Liver (tissue), 9 donors: ENCODE data around the gene ACP1. TPM values are rescaled to one million over a fixed set of nuclear protein-coding genes. Genes with fewer than 3 reads are reported as not detected.

ENCODE experiments used
- DNase-seq: peaks from one replicate; pipeline ENCODE4 v3.0.0-alpha.2; 2017; ENCODE audit warnings: low spot score
- H3K27ac ChIP-seq, 2 donors: one replicate each; pipeline ENCODE4 v1.7.0; 2013; ENCODE audit warnings: inconsistent platforms in 2 of 2, low read length in 2 of 2, control low read depth in 1 of 2, low read depth in 1 of 2, mild to moderate bottlenecking in 1 of 2
- H3K27me3 ChIP-seq, 4 donors: one replicate each; pipeline versions ENCODE4 v1.6.1 to v1.7.0; 2013; ENCODE audit warnings: low read length in 3 of 4, inconsistent platforms in 1 of 4, mild to moderate bottlenecking in 1 of 4, moderate library complexity in 1 of 4; ENCODE audit not compliant: control insufficient read depth in 4 of 4, insufficient read depth in 4 of 4
- H3K36me3 ChIP-seq, 4 donors: one replicate each; pipeline versions ENCODE4 v1.6.1 to v1.7.0; 2013; ENCODE audit warnings: low read length in 3 of 4, mild to moderate bottlenecking in 3 of 4, low read depth in 1 of 4, moderate library complexity in 1 of 4; ENCODE audit not compliant: control insufficient read depth in 4 of 4, insufficient read depth in 3 of 4
- H3K4me1 ChIP-seq, 4 donors: one replicate each; pipeline versions ENCODE4 v1.6.1 to v1.7.0; 2013; ENCODE audit warnings: low read length in 3 of 4, mild to moderate bottlenecking in 3 of 4, moderate library complexity in 1 of 4; ENCODE audit not compliant: control insufficient read depth in 4 of 4, insufficient read depth in 4 of 4
- H3K4me3 ChIP-seq, 3 donors: one replicate each; pipeline versions ENCODE4 v1.6.1 to v1.7.0; 2013; ENCODE audit warnings: low read length in 3 of 3, control low read depth in 1 of 3, low read depth in 1 of 3, mild to moderate bottlenecking in 1 of 3
- H3K9ac ChIP-seq, 2 donors: one replicate each; pipeline ENCODE4 v1.7.0; 2013; ENCODE audit warnings: low read length in 2 of 2, mild to moderate bottlenecking in 2 of 2, moderate library complexity in 2 of 2, control low read depth in 1 of 2, low read depth in 1 of 2
- H3K9me3 ChIP-seq, 4 donors: one replicate each; pipeline versions ENCODE4 v1.6.1 to v1.7.0; 2013; ENCODE audit warnings: low read length in 3 of 4; ENCODE audit not compliant: control insufficient read depth in 4 of 4
- CTCF ChIP-seq: fragments of 150-350 bp; IDR thresholded peaks from 2 replicates; pipeline ENCODE4 v1.5.1; 2017; ENCODE audit warnings: improper control_type of control experiment, low read depth, low read length; ENCODE audit not compliant: missing input control
- EGR1 ChIP-seq, 2 donors: IDR thresholded peaks; 2 replicates each; pipeline ENCODE4 v1.6.1; 2016 to 2018; ENCODE audit warnings: antibody characterized with exemption in 2 of 2, low read depth in 2 of 2
- FOXA1 ChIP-seq: IDR thresholded peaks from 2 replicates; pipeline ENCODE4 v1.6.1; 2016; ENCODE audit warnings: antibody characterized with exemption
- FOXA2 ChIP-seq: IDR thresholded peaks from 2 replicates; pipeline ENCODE4 v1.6.1; 2016; ENCODE audit warnings: antibody characterized with exemption
- GABPA ChIP-seq, 2 donors: IDR thresholded peaks in 1 of 2; conservative IDR thresholded peaks in 1 of 2; 2 replicates each; pipeline ENCODE4 v1.6.1; 2016; ENCODE audit warnings: antibody characterized with exemption in 2 of 2, mild to moderate bottlenecking in 1 of 2, moderate library complexity in 1 of 2
- HNF4A ChIP-seq, 2 donors: conservative IDR thresholded peaks; 2 replicates each; pipeline ENCODE4 v1.6.1; 2016; ENCODE audit warnings: antibody characterized with exemption in 2 of 2, mild to moderate bottlenecking in 2 of 2
- HNF4G ChIP-seq: IDR thresholded peaks from 2 replicates; pipeline ENCODE4 v1.6.1; 2016; ENCODE audit warnings: antibody characterized with exemption
- JUND ChIP-seq, 2 donors: IDR thresholded peaks; 2 replicates each; pipeline ENCODE4 v1.6.1; 2016; ENCODE audit warnings: antibody characterized with exemption in 2 of 2
- NR2F2 ChIP-seq: IDR thresholded peaks from 2 replicates; pipeline ENCODE4 v1.6.1; 2016; ENCODE audit warnings: antibody characterized with exemption
- RAD21 ChIP-seq, 2 donors: IDR thresholded peaks; 2 replicates each; pipeline ENCODE4 v1.6.1; 2016; ENCODE audit warnings: antibody characterized with exemption in 2 of 2, mild to moderate bottlenecking in 2 of 2
- RXRA ChIP-seq, 2 donors: IDR thresholded peaks; 2 replicates each; pipeline ENCODE4 v1.6.1; 2017 to 2018; ENCODE audit warnings: antibody characterized with exemption in 2 of 2, mild to moderate bottlenecking in 1 of 2
- SP1 ChIP-seq: IDR thresholded peaks from 2 replicates; pipeline ENCODE4 v1.6.1; 2018; ENCODE audit warnings: antibody characterized with exemption, mild to moderate bottlenecking
- TAF1 ChIP-seq: conservative IDR thresholded peaks from 2 replicates; pipeline ENCODE4 v1.6.1; 2016; ENCODE audit warnings: antibody characterized with exemption, mild to moderate bottlenecking
- YY1 ChIP-seq: IDR thresholded peaks from 2 replicates; pipeline ENCODE4 v1.6.1; 2016; ENCODE audit warnings: antibody characterized with exemption, mild to moderate bottlenecking
- ZBTB33 ChIP-seq: IDR thresholded peaks from 2 replicates; pipeline ENCODE4 v1.6.1; 2016; ENCODE audit warnings: antibody characterized with exemption
- WGBS: extraction: QIAGEN DNeasy Blood & Tissue Kit; methylation state at CpG from one replicate; pipeline ENCODE4 v1.1.7; 2013; 5-methylcytosine and 5-hydroxymethylcytosine counted together
- polyA plus RNA-seq, 2 donors: library from polyadenylated mRNA; stranded (reverse) in 1 of 2; unstranded in 1 of 2; fragments of 200-250 nt in 1 of 2; fragments of >200 nt in 1 of 2; fragmentation: Nextera tagmentation in 1 of 2; extraction: Ambion mirVana in 1 of 2; gene quantifications; one replicate each; pipeline versions ENCODE4 v1.2.1 to v1.2.3, GENCODE V29; 2013 to 2015
- total RNA-seq, 2 donors: library from RNA; depleted of rRNA; stranded (reverse); fragments of >200 nt; gene quantifications; one replicate each; pipeline ENCODE4 v1.2.3, GENCODE V29; 2014
- TF ChIP-seq, protein P1 (sequence below): IDR thresholded peaks from 2 replicates; pipeline ENCODE4 v1.6.1; 2016; ENCODE audit warnings: antibody characterized with exemption
- TF ChIP-seq, protein P2 (sequence below): IDR thresholded peaks from 2 replicates; pipeline ENCODE4 v1.6.1; 2016; ENCODE audit warnings: antibody characterized with exemption
- TF ChIP-seq, protein P3 (sequence below): IDR thresholded peaks from 2 replicates; pipeline ENCODE4 v1.6.1; 2016; ENCODE audit warnings: antibody characterized with exemption, mild to moderate bottlenecking
- donor health status: healthy.
- donor health status: healthy.
- donor health status: healthy.
- donor health status: healthy.
- donor health status: healthy.

ACP1 gene
- total and polyA plus RNA-seq, 4 donors: 59.9 to 115 (median 75.7) TPM

DNA sequence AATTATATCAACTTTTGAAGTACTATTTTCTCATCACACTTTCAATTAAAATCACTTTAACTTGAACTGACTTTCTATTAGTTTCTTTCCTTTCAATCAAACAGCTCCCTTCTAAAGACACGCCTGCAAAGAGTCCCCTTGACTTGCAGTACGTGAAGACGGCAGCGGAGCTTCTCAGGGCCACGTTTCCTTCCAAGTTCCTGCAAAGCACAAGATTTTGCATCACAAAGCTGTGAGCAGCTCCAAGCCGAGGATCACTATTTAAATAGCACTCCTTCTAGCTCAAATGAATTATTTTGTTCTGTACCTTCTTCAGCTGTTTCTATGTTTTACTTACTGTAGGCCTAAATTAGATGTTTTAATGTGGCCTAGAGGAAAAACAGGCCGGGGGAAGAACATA lies 31.7 kb upstream of the ACP1 start:
- no peaks in the 10 kb centered on the region for H3K36me3 ChIP-seq
- TF ChIP-seq TAF1 (no peak), GABPA (IDR thresholded peaks at IDR 0.05 in 1 of 2, conservative IDR thresholded peaks at IDR 0.05 in 1 of 2) (no peak)
- TF ChIP-seq, protein P1, sequence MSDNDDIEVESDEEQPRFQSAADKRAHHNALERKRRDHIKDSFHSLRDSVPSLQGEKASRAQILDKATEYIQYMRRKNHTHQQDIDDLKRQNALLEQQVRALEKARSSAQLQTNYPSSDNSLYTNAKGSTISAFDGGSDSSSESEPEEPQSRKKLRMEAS: no peak
- no peak overlapping the region for H3K27ac ChIP-seq
- no peak overlapping the region for H3K4me3 ChIP-seq
- no peak for DNase-seq
- WGBS: 94% methylated on average over 7 of the region's 7 CpGs
- H3K27me3 ChIP-seq: no peaks in the 10 kb centered on the region
- H3K4me1 ChIP-seq: peaks cover 2 to 22% (median 14%) of the 10 kb centered on the region in 4 donors
- H3K9ac ChIP-seq: no peak overlapping the region
- H3K9me3 ChIP-seq: no peaks in the 10 kb centered on the region

GRCh38 chr2:234421-234820 lies 30.3 kb upstream of the ACP1 start:
- Histone ChIP-seq H3K9me3 (no peaks in the 10 kb centered on the region), H3K27me3 (no peaks in the 10 kb centered on the region), H3K36me3 (no peaks in the 10 kb centered on the region), H3K4me1 (peaks cover 2 to 22% (median 14%) of the 10 kb centered on the region in 4 donors), H3K4me3 (no peak overlapping the region), H3K27ac (no peak overlapping the region), H3K9ac (no peak overlapping the region)
- 40% methylated on average over 4 of the region's 4 CpGs for WGBS
- TF ChIP-seq FOXA1: no peak
- TF ChIP-seq HNF4A (conservative IDR thresholded peaks at IDR 0.05): peak; percentile 14 to 44
- TF ChIP-seq NR2F2: no peak
- no peak for TF ChIP-seq JUND (IDR thresholded peaks at IDR 0.05)
- peak; percentile 33 for TF ChIP-seq FOXA2
- TF ChIP-seq RXRA (IDR thresholded peaks at IDR 0.05): peak in 1 of 2 donors; percentile 75
- no peak for DNase-seq

DNA sequence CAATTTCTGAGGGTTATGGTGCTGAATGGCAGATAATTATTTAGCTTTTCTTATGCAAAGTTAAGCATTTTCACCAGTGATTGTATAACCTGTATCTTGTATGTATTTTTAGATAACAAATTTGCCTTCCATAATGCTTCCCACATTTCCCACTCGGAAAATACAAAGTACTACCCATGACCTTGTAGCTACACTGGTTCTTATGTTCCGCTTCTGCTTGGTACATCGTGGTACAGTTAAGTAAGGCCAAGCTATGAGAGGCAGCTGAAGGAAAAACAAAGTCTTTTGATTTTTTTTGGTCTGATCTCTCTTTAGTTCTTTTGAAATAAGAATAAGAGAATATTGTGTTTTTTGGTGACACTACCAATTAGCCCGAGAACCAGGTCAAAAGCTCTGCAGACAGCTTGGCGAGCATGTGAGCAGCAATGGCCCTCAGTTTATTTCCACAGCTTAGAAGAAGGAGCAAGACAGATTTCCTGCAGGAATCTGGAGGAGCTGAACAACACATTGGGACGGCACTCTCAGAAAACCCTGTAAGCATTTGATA lies 27.7 kb upstream of the ACP1 start:
- H3K9me3 ChIP-seq: no peaks in the 10 kb centered on the region
- TF ChIP-seq GABPA (IDR thresholded peaks at IDR 0.05 in 1 of 2, conservative IDR thresholded peaks at IDR 0.05 in 1 of 2) (no peak), RAD21 (IDR thresholded peaks at IDR 0.05) (no peak), SP1 (no peak), TAF1 (no peak), RXRA (IDR thresholded peaks at IDR 0.05) (no peak), NR2F2 (no peak), HNF4G (no peak), ZBTB33 (no peak), FOXA2 (no peak), CTCF (no peak), FOXA1 (no peak), JUND (IDR thresholded peaks at IDR 0.05) (no peak), YY1 (no peak), HNF4A (conservative IDR thresholded peaks at IDR 0.05) (no peak), EGR1 (IDR thresholded peaks at IDR 0.05; ENCODE audit: low read depth in 2 of 2) (no peak)
- TF ChIP-seq, protein P2, sequence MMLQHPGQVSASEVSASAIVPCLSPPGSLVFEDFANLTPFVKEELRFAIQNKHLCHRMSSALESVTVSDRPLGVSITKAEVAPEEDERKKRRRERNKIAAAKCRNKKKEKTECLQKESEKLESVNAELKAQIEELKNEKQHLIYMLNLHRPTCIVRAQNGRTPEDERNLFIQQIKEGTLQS: no peak
- TF ChIP-seq, protein P3, sequence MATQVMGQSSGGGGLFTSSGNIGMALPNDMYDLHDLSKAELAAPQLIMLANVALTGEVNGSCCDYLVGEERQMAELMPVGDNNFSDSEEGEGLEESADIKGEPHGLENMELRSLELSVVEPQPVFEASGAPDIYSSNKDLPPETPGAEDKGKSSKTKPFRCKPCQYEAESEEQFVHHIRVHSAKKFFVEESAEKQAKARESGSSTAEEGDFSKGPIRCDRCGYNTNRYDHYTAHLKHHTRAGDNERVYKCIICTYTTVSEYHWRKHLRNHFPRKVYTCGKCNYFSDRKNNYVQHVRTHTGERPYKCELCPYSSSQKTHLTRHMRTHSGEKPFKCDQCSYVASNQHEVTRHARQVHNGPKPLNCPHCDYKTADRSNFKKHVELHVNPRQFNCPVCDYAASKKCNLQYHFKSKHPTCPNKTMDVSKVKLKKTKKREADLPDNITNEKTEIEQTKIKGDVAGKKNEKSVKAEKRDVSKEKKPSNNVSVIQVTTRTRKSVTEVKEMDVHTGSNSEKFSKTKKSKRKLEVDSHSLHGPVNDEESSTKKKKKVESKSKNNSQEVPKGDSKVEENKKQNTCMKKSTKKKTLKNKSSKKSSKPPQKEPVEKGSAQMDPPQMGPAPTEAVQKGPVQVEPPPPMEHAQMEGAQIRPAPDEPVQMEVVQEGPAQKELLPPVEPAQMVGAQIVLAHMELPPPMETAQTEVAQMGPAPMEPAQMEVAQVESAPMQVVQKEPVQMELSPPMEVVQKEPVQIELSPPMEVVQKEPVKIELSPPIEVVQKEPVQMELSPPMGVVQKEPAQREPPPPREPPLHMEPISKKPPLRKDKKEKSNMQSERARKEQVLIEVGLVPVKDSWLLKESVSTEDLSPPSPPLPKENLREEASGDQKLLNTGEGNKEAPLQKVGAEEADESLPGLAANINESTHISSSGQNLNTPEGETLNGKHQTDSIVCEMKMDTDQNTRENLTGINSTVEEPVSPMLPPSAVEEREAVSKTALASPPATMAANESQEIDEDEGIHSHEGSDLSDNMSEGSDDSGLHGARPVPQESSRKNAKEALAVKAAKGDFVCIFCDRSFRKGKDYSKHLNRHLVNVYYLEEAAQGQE: no peak
- TF ChIP-seq, protein P1: no peak
- no peak for DNase-seq
- H3K9ac ChIP-seq: no peak overlapping the region
- no peaks in the 10 kb centered on the region for H3K27me3 ChIP-seq
- H3K27ac ChIP-seq: no peak overlapping the region
- WGBS: 96% methylated on average over 6 of the region's 6 CpGs
- H3K4me1 ChIP-seq: peaks cover 0 to 10% (median 4%) of the 10 kb centered on the region in 4 donors
- H3K36me3 ChIP-seq: peaks cover 0 to 3% (median 0%) of the 10 kb centered on the region in 4 donors
- H3K4me3 ChIP-seq: no peak overlapping the region
